Fibroblast of mammary gland (primary cell): Measurements from ENCODE around the gene SANBR.

Experiments used
- DNase-seq: peaks from one replicate; pipeline ENCODE4 v3.0.0-alpha.2; 2010; ENCODE audit warnings: low read depth
- H3K4me3 ChIP-seq: 2 replicates; pipeline ENCODE4 v1.5.1; 2011; ENCODE audit warnings: low read depth, mild to moderate bottlenecking, low read length, moderate library complexity; ENCODE audit not compliant: control insufficient read depth
- CTCF ChIP-seq: conservative IDR thresholded peaks from 2 replicates; pipeline ENCODE4 v1.5.1; 2011; ENCODE audit warnings: low read depth, low read length, inconsistent platforms; ENCODE audit not compliant: control insufficient read depth, insufficient read depth

The SANBR gene

GRCh38 chr2:61089797-61090196, 24.1 kb downstream of the SANBR start:
- DNase-seq: no peak
- no peak for TF ChIP-seq CTCF
- no peak overlapping the region for H3K4me3 ChIP-seq

- no peak for DNase-seq
- no peak overlapping the region for H3K4me3 ChIP-seq
- TF ChIP-seq CTCF: no peak
These were observed 24.8 kb downstream of the SANBR start for GRCh38 chr2:61090386-61090921.

GRCh38 chr2:61091485-61091884, 25.8 kb downstream of the SANBR start:
- TF ChIP-seq CTCF: no peak
- no peak for DNase-seq

GRCh38 chr2:61096438-61096837, 30.8 kb downstream of the SANBR start:
- no peak overlapping the region for H3K4me3 ChIP-seq
- no peak for TF ChIP-seq CTCF
- DNase-seq: no peak

More at GRCh38 chr2:61091485-61091884, 25.8 kb downstream of the SANBR start:
- H3K4me3 ChIP-seq: no peak overlapping the region

GRCh38 chr2:61100801-61101200, 35.1 kb downstream of the SANBR start:
- no peak for DNase-seq
- no peak for TF ChIP-seq CTCF
- H3K4me3 ChIP-seq: no peak overlapping the region

- no peak for TF ChIP-seq CTCF
- no peak overlapping the region for H3K4me3 ChIP-seq
- no peak for DNase-seq
These were observed 43.6 kb downstream of the SANBR start for GRCh38 chr2:61109291-61109690.

- no peak for DNase-seq
- H3K4me3 ChIP-seq: no peak overlapping the region
- TF ChIP-seq CTCF: no peak
These were observed 46.0 kb downstream of the SANBR start for GRCh38 chr2:61111708-61112107.
